B cell (primary cell): Measurements from ENCODE around the gene TEX19. TPM values are rescaled to one million over a fixed set of nuclear protein-coding genes. Genes with fewer than 3 reads are reported as not detected.

Source experiments
- ATAC-seq: fragments of 200-7000 bp; cut with Tn5 transposase; one replicate; pipeline ENCODE4 v1.10.0; 2021; ENCODE audit warnings: low read depth, mild to moderate bottlenecking, moderate number of reproducible peaks, moderate library complexity
- CTCF ChIA-PET: fragments of 350-600 bp; sonication (Branson Sonifier 250); formaldehyde crosslinking; loops from one replicate; lab custom pipeline; 2021; ENCODE audit warnings: antibody characterized with exemption, inconsistent platforms; lab: Charles Lee
- POLR2A ChIA-PET: fragments of 350-600 bp; sonication (Branson Sonifier 250); formaldehyde crosslinking; loops from one replicate; lab custom pipeline; 2021; ENCODE audit warnings: antibody characterized with exemption; lab: Charles Lee
- DNase-seq: peaks from one replicate; pipeline ENCODE4 v3.0.0; 2013
- H2AFZ ChIP-seq: 2 replicates; pipeline ENCODE4 v1.6.1; 2012; ENCODE audit warnings: mild to moderate bottlenecking, low read depth, low read length; ENCODE audit not compliant: insufficient read depth, poor library complexity, severe bottlenecking
- H3K27ac ChIP-seq, 2 donors: 1 replicate in 1 of 2; 2 replicates in 1 of 2; pipeline ENCODE4 v1.5.1; 2012 to 2013; ENCODE audit warnings: low read length in 2 of 2, mild to moderate bottlenecking in 2 of 2, moderate library complexity in 1 of 2
- H3K27me3 ChIP-seq, 4 experiments: fragments of 200-600 bp in 1 of 4; sonication (generic) in 1 of 4; replicated peaks in 1 of 4; 1 replicate in 2 of 4; 2 replicates in 2 of 4; pipeline versions ENCODE4 v1.6.1 to v1.7.0; 2013 to 2016; ENCODE audit warnings: low read length in 3 of 4, mild to moderate bottlenecking in 2 of 4, mixed read lengths in 1 of 4, moderate library complexity in 1 of 4; ENCODE audit not compliant: insufficient read depth in 4 of 4, control insufficient read depth in 3 of 4; ENCODE audit errors: control extremely low read depth in 1 of 4
- H3K36me3 ChIP-seq, 2 experiments: replicated peaks in 1 of 2; 1 replicate in 1 of 2; 2 replicates in 1 of 2; pipeline versions ENCODE4 v1.6.1 to v1.7.1; 2013; ENCODE audit warnings: low read length in 1 of 2; ENCODE audit not compliant: insufficient read depth in 2 of 2, control insufficient read depth in 1 of 2; ENCODE audit errors: control extremely low read depth in 1 of 2, extremely low read depth in 1 of 2
- H3K4me1 ChIP-seq, 2 donors: fragments of 200-600 bp in 1 of 2; sonication (generic) in 1 of 2; 1 replicate in 1 of 2; 2 replicates in 1 of 2; pipeline versions ENCODE4 v1.5.1 to v1.6.1; 2013 to 2017; ENCODE audit warnings: low read length in 2 of 2; ENCODE audit not compliant: control insufficient read depth in 2 of 2, insufficient read depth in 2 of 2
- H3K4me2 ChIP-seq: replicated peaks from 2 replicates; pipeline ENCODE3; 2012; ENCODE audit warnings: mild to moderate bottlenecking, low read depth, low read length; ENCODE audit not compliant: poor library complexity, severe bottlenecking
- H3K4me3 ChIP-seq, 5 experiments: fragments of 200-600 bp in 1 of 5; sonication (generic) in 1 of 5; 1 replicate in 3 of 5; 2 replicates in 2 of 5; pipeline versions ENCODE4 v1.5.1 to v1.7.0; 2011 to 2016; ENCODE audit warnings: low read length in 4 of 5, mild to moderate bottlenecking in 4 of 5, low read depth in 2 of 5, control low read depth in 1 of 5, moderate library complexity in 1 of 5; ENCODE audit not compliant: insufficient read depth in 1 of 5; ENCODE audit errors: control extremely low read depth in 1 of 5, extremely low read depth in 1 of 5
- H3K79me2 ChIP-seq: fragments of 200-600 bp; sonication (generic); one replicate; pipeline ENCODE4 v1.6.0; 2016; ENCODE audit warnings: low read length; ENCODE audit not compliant: control insufficient read depth, insufficient read depth
- H3K9ac ChIP-seq: fragments of 200-600 bp; sonication (generic); 2 replicates; pipeline ENCODE4 v1.6.1; 2017; ENCODE audit warnings: mild to moderate bottlenecking, low read length, moderate library complexity
- H3K9me3 ChIP-seq, 3 donors: one replicate each; pipeline versions ENCODE4 v1.6.1 to v1.7.1; 2013; ENCODE audit warnings: low read length in 2 of 3; ENCODE audit not compliant: control insufficient read depth in 2 of 3, insufficient read depth in 1 of 3; ENCODE audit errors: control extremely low read depth in 1 of 3
- H4K20me1 ChIP-seq: 2 replicates; pipeline ENCODE4 v1.6.0; 2012; ENCODE audit warnings: mild to moderate bottlenecking, low read length; ENCODE audit not compliant: insufficient read depth, control insufficient read depth, poor library complexity, severe bottlenecking
- H3K27ac Mint-ChIP-seq: one replicate; pipeline ENCODE4 v1.8.0; 2021; ENCODE audit warnings: mixed read lengths
- H3K27me3 Mint-ChIP-seq: one replicate; pipeline ENCODE4 v1.8.0; 2021; ENCODE audit warnings: mixed read lengths
- H3K4me1 Mint-ChIP-seq: one replicate; pipeline ENCODE4 v1.8.0; 2021; ENCODE audit warnings: mixed read lengths
- H3K4me3 Mint-ChIP-seq: one replicate; pipeline ENCODE4 v1.8.0; 2021; ENCODE audit warnings: mixed read lengths
- H3K9me3 Mint-ChIP-seq: one replicate; pipeline ENCODE4 v1.8.0; 2022; ENCODE audit warnings: mixed read lengths; ENCODE audit not compliant: insufficient read depth
- CTCF ChIP-seq: fragments of 200-600 bp; IDR thresholded peaks from one replicate; pipeline ENCODE4 v1.8.0; 2022; ENCODE audit warnings: antibody characterized with exemption, mild to moderate bottlenecking
- EZH2 ChIP-seq: IDR thresholded peaks from 2 replicates; pipeline ENCODE4 v1.6.1; 2012; ENCODE audit warnings: borderline replicate concordance, low read depth, mild to moderate bottlenecking, moderate library complexity, low read length; ENCODE audit not compliant: insufficient read depth, poor library complexity, severe bottlenecking
- WGBS: methylation state at CpG from one replicate; pipeline ENCODE4 v1.1.5; 2013; ENCODE audit warnings: missing lambda C conversion rate; ENCODE audit not compliant: insufficient coverage; 5-methylcytosine and 5-hydroxymethylcytosine counted together
- intact Hi-C: fragments of 100-400 bp; cut with micrococcal nuclease; formaldehyde crosslinking; loops from one replicate; pipeline ENCODE4 v1.10.0; 2022
- polyA plus RNA-seq: library from polyadenylated mRNA; depleted of rRNA; stranded (reverse); fragments of >200 nt; gene quantifications from 2 replicates; pipeline ENCODE4 v1.2.3, GENCODE V29; 2012
- total RNA-seq, 2 donors: library from RNA; stranded (reverse); fragments of 120-200 nt in 1 of 2; gene quantifications; 1 replicate in 1 of 2; 2 replicates in 1 of 2; pipeline versions ENCODE4 v1.2.3 to v1.2.4, GENCODE V29; 2013 to 2022

Gene TEX19
- total and polyA plus RNA-seq, 2 donors (not counting 1 experiment from before 2014, with no cell fraction given) = not detected

GRCh38 chr17:82334622-82335394, 24.2 kb upstream of the TEX19 start:
- ChIA-PET POLR2A (interaction anchor here (0.7 kb wide), 1 partner anchor 22 kb away, joined by 4 read pairs; no protein-coding TSS in a partner anchor), CTCF (no interaction called here)
- Histone ChIP-seq H2AFZ (peak overlapping the region; percentile 48), H4K20me1 (no peaks in the 10 kb centered on the region), H3K27me3 (peaks cover 0 to 44% (median 19%) of the 10 kb centered on the region in 4 experiments), H3K4me1 (peaks cover 26 to 37% of the 10 kb centered on the region in 2 donors), H3K4me2 (peak overlapping the region; percentile 80), H3K4me3 (peak overlapping the region; percentile 19 to 59 (median 38)), H3K27ac (no peak overlapping the region), H3K36me3 (no peaks in the 10 kb centered on the region), H3K9ac (peak overlapping the region; percentile 58), H3K79me2 (no peaks in the 10 kb centered on the region), H3K9me3 (peaks cover 0 to 15% (median 0%) of the 10 kb centered on the region in 3 donors)
- no peaks in the 10 kb centered on the region for H3K9me3 Mint-ChIP-seq
- peak; percentile 10 for ATAC-seq
- DNase-seq = peak; percentile 45
- H3K27me3 Mint-ChIP-seq = peaks cover 10% of the 10 kb centered on the region
- intact Hi-C loops = no loop called here
- peak overlapping the region; percentile 86 for H3K27ac Mint-ChIP-seq
- H3K4me3 Mint-ChIP-seq = peak overlapping the region; percentile 95
- WGBS = 11% methylated on average over 14 of the region's 16 CpGs
- peaks cover 24% of the 10 kb centered on the region for H3K4me1 Mint-ChIP-seq
- TF ChIP-seq CTCF (no peak), EZH2 (no peak)
